22Rv1 (cell line): ENCODE measurements around the gene USP2.

Source experiments
- ZFX ChIP-seq: fragments of 450-650 bp; IDR thresholded peaks from 2 replicates; pipeline ENCODE4 v1.6.1; 2017; ENCODE audit warnings: antibody characterized with exemption, borderline replicate concordance
- TF ChIP-seq, protein P1 (sequence below): fragments of 450-650 bp; IDR thresholded peaks from 2 replicates; pipeline ENCODE4 v1.5.1; 2017; ENCODE audit warnings: mild to moderate bottlenecking

- TF ChIP-seq, protein P1, sequence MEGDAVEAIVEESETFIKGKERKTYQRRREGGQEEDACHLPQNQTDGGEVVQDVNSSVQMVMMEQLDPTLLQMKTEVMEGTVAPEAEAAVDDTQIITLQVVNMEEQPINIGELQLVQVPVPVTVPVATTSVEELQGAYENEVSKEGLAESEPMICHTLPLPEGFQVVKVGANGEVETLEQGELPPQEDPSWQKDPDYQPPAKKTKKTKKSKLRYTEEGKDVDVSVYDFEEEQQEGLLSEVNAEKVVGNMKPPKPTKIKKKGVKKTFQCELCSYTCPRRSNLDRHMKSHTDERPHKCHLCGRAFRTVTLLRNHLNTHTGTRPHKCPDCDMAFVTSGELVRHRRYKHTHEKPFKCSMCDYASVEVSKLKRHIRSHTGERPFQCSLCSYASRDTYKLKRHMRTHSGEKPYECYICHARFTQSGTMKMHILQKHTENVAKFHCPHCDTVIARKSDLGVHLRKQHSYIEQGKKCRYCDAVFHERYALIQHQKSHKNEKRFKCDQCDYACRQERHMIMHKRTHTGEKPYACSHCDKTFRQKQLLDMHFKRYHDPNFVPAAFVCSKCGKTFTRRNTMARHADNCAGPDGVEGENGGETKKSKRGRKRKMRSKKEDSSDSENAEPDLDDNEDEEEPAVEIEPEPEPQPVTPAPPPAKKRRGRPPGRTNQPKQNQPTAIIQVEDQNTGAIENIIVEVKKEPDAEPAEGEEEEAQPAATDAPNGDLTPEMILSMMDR: no peak
- TF ChIP-seq ZFX: no peak
Observed at GRCh38 chr11:119415517-119415916, 34.0 kb upstream of the USP2 start.
